ENCODE results near the gene NRIP3. TPM values are rescaled to one million over a fixed set of nuclear protein-coding genes. Genes with fewer than 3 reads are reported as not detected.

The NRIP3 gene
- polyA plus RNA-seq, 1 donor (not counting 4 experiments of a cell fraction or from before 2014, with no cell fraction given): 1.00 TPM

DNA sequence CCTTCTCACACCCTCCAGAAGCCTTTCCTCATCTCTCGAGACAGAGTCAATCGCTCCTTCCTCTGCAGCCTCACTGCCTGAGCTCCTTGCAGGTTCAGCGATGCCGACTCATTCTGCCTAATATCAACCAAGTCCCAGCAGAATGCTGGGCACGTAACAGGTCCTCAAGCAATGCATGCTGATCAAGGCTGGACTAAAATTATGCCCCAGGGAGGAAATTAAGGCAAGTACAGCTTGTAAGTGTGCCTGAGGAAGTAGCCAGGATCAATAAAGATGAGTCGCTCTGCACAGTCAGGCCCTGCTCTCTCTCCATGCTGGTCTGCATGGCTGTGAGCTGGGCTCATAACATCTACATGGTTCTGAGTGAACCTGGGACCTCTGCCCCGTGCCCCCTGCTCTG, 25.6 kb upstream of the NRIP3 start:
- no peak for FAIRE-seq
- dilution Hi-C loops (cut with MboI; ENCODE audit: extremely low pct_ligation_motif_present, low sequenced_read_pairs): no loop called here
- H3K9me1 ChIP-seq (ENCODE audit: control insufficient read depth, extremely low read depth, insufficient read depth, low read length): no peaks in the 10 kb centered on the region

DNA sequence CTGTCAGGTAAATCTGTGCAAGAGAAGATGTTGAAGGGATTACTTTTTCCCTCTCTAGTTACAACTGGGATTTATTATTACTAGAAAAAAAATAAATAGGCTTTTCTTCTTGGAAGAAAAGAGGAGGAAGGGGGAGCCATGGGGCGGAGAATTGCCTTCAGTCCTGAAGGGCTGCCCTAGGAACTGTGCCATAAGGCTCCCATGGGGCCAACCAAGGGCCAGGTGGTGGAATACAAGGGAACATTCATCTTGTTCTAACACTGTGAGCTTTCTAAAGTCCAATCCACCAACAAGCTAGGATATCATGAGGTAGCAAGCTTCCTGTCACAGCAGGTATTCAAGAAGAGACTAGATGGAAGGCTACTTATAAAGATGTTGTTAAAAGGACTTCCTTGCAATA, 24.8 kb upstream of the NRIP3 start:
- H3K4me3 ChIP-seq (ENCODE audit: control insufficient read depth in 2 of 3, extremely low read depth in 1 of 3, insufficient read depth in 2 of 3, low read depth in 1 of 3, low read length in 3 of 3): no peak overlapping the region
- no peaks in the 10 kb centered on the region for H4K20me1 ChIP-seq (ENCODE audit: control insufficient read depth, extremely low read depth, insufficient read depth, low read length)
- no peak overlapping the region for H3K27ac ChIP-seq (ENCODE audit: control insufficient read depth, insufficient read depth, low read length)
- H3K9me3 ChIP-seq (ENCODE audit: control insufficient read depth, low read depth, low read length): no peaks in the 10 kb centered on the region
- H3K36me3 ChIP-seq (ENCODE audit: control insufficient read depth in 2 of 2, extremely low read depth in 1 of 2, insufficient read depth in 2 of 2, low read length in 2 of 2): no peaks in the 10 kb centered on the region
- H2AFZ ChIP-seq (ENCODE audit: control insufficient read depth, low read length): no peak overlapping the region
- no peak overlapping the region for H3K9ac ChIP-seq (ENCODE audit: control insufficient read depth, extremely low read depth, insufficient read depth, low read length)
- H3K4me1 ChIP-seq (ENCODE audit: control insufficient read depth, extremely low read depth, insufficient read depth, low read length): no peaks in the 10 kb centered on the region
- no peak overlapping the region for H3K4me2 ChIP-seq (ENCODE audit: control insufficient read depth, extremely low read depth, insufficient read depth, low read depth, low read length)
- H3K9me1 ChIP-seq (ENCODE audit: control insufficient read depth, extremely low read depth, insufficient read depth, low read length): no peaks in the 10 kb centered on the region
- FAIRE-seq (no peak), DNase-seq (ENCODE audit: low read depth, low spot score) (no peak)
- TF ChIP-seq, protein P1, sequence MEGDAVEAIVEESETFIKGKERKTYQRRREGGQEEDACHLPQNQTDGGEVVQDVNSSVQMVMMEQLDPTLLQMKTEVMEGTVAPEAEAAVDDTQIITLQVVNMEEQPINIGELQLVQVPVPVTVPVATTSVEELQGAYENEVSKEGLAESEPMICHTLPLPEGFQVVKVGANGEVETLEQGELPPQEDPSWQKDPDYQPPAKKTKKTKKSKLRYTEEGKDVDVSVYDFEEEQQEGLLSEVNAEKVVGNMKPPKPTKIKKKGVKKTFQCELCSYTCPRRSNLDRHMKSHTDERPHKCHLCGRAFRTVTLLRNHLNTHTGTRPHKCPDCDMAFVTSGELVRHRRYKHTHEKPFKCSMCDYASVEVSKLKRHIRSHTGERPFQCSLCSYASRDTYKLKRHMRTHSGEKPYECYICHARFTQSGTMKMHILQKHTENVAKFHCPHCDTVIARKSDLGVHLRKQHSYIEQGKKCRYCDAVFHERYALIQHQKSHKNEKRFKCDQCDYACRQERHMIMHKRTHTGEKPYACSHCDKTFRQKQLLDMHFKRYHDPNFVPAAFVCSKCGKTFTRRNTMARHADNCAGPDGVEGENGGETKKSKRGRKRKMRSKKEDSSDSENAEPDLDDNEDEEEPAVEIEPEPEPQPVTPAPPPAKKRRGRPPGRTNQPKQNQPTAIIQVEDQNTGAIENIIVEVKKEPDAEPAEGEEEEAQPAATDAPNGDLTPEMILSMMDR (optimal IDR thresholded peaks at IDR 0.05 in 1 of 3, IDR thresholded peaks at IDR 0.05 in 1 of 3, conservative IDR thresholded peaks at IDR 0.05 in 1 of 3; ENCODE audit: extremely low read depth in 1 of 3, insufficient read depth in 2 of 3, low read length in 3 of 3): no peak
- TF ChIP-seq EZH2 (IDR thresholded peaks at IDR 0.05; ENCODE audit: low read length): no peak
- no peaks in the 10 kb centered on the region for H3K27me3 ChIP-seq (ENCODE audit: control insufficient read depth, extremely low read depth, insufficient read depth, low read length)
- H3K79me2 ChIP-seq (ENCODE audit: control insufficient read depth, insufficient read depth, low read length): no peaks in the 10 kb centered on the region
- dilution Hi-C loops (cut with MboI; ENCODE audit: extremely low pct_ligation_motif_present, low sequenced_read_pairs): no loop called here

More for the DNA sequence above, 25.6 kb upstream of the NRIP3 start:
- H3K4me1 ChIP-seq (ENCODE audit: control insufficient read depth, extremely low read depth, insufficient read depth, low read length): no peaks in the 10 kb centered on the region
- H3K4me3 ChIP-seq (ENCODE audit: control insufficient read depth in 2 of 3, extremely low read depth in 1 of 3, insufficient read depth in 2 of 3, low read depth in 1 of 3, low read length in 3 of 3): no peak overlapping the region
- no peaks in the 10 kb centered on the region for H3K27me3 ChIP-seq (ENCODE audit: control insufficient read depth, extremely low read depth, insufficient read depth, low read length)
- no peak for DNase-seq (ENCODE audit: low read depth, low spot score)
- no peak overlapping the region for H3K9ac ChIP-seq (ENCODE audit: control insufficient read depth, extremely low read depth, insufficient read depth, low read length)
- no peak overlapping the region for H3K4me2 ChIP-seq (ENCODE audit: control insufficient read depth, extremely low read depth, insufficient read depth, low read depth, low read length)
- no peaks in the 10 kb centered on the region for H3K79me2 ChIP-seq (ENCODE audit: control insufficient read depth, insufficient read depth, low read length)
- no peak overlapping the region for H3K27ac ChIP-seq (ENCODE audit: control insufficient read depth, insufficient read depth, low read length)
- no peaks in the 10 kb centered on the region for H3K36me3 ChIP-seq (ENCODE audit: control insufficient read depth in 2 of 2, extremely low read depth in 1 of 2, insufficient read depth in 2 of 2, low read length in 2 of 2)
- H2AFZ ChIP-seq (ENCODE audit: control insufficient read depth, low read length): no peak overlapping the region
- TF ChIP-seq, protein P1 (optimal IDR thresholded peaks at IDR 0.05 in 1 of 3, IDR thresholded peaks at IDR 0.05 in 1 of 3, conservative IDR thresholded peaks at IDR 0.05 in 1 of 3; ENCODE audit: extremely low read depth in 1 of 3, insufficient read depth in 2 of 3, low read length in 3 of 3): no peak
- no peak for TF ChIP-seq EZH2 (IDR thresholded peaks at IDR 0.05; ENCODE audit: low read length)
- no peaks in the 10 kb centered on the region for H4K20me1 ChIP-seq (ENCODE audit: control insufficient read depth, extremely low read depth, insufficient read depth, low read length)
- H3K9me3 ChIP-seq (ENCODE audit: control insufficient read depth, low read depth, low read length): no peaks in the 10 kb centered on the region
